Left lung (tissue), 10 donors: ENCODE data around the gene SLC14A1. TPM values are rescaled to one million over a fixed set of nuclear protein-coding genes. Genes with fewer than 3 reads are reported as not detected.

Experiments
- ATAC-seq: fragments of 200-7000 bp; cut with Tn5 transposase; one replicate; pipeline ENCODE4 v1.9.1; 2020; ENCODE audit warnings: moderate library complexity
- DNase-seq, 4 donors: peaks; one replicate each; pipeline ENCODE4 v3.0.0-alpha.2; 2013 to 2020
- H3K27ac ChIP-seq, 2 donors: fragments of 200-600 bp; sonication (generic) in 1 of 2; one replicate each; pipeline versions ENCODE4 v1.5.0 to v1.8.0; 2020 to 2021
- H3K27me3 ChIP-seq, 2 donors: fragments of 200-600 bp; sonication (generic) in 1 of 2; one replicate each; pipeline versions ENCODE4 v1.5.0 to v1.8.0; 2020 to 2021
- H3K36me3 ChIP-seq, 2 donors: fragments of 200-600 bp; sonication (generic) in 1 of 2; one replicate each; pipeline versions ENCODE4 v1.5.0 to v1.8.0; 2020 to 2021
- H3K4me1 ChIP-seq, 2 donors: fragments of 200-600 bp; one replicate each; pipeline ENCODE4 v1.8.0; 2021
- H3K4me3 ChIP-seq, 2 donors: fragments of 200-600 bp; sonication (generic) in 1 of 2; one replicate each; pipeline versions ENCODE4 v1.5.0 to v1.8.0; 2020 to 2021; ENCODE audit warnings: mild to moderate bottlenecking in 1 of 2
- H3K9me3 ChIP-seq, 2 donors: fragments of 200-600 bp; sonication (generic) in 1 of 2; one replicate each; pipeline versions ENCODE4 v1.5.0 to v1.8.0; 2020 to 2021
- intact Hi-C, 2 donors: fragments of 100-400 bp; cut with DNase I; formaldehyde crosslinking; loops; one replicate each; pipeline versions ENCODE4 v1.11.2 to v1.14.2; 2022
- polyA plus RNA-seq, 6 donors: library from polyadenylated mRNA; unstranded; fragments of 120-200 nt; gene quantifications; one replicate each; pipeline ENCODE4 v1.2.1, GENCODE V29; 2013; ENCODE audit not compliant: insufficient read length in 6 of 6
- total RNA-seq, 2 donors: library from RNA; stranded (reverse); fragmentation: NEBNext Ultra II Directional; extraction: Animal tissue kit (Norgen Biotek cat#: 25700); gene quantifications; one replicate each; pipeline ENCODE4 v1.2.1, GENCODE V29; 2021
- TF ChIP-seq, protein P1 (sequence below), 2 donors: fragments of 200-600 bp; sonication (generic) in 1 of 2; IDR thresholded peaks; one replicate each; pipeline versions ENCODE4 v1.5.0 to v1.8.0; 2021; ENCODE audit warnings: antibody characterized with exemption in 2 of 2
- donor health status: DM: no; HTN: yes; CAD: no.
- donor health status: DM: no; HTN: no; CAD: no.

Gene SLC14A1
- total and polyA plus RNA-seq, 8 donors: 0.86 to 3.1 (median 1.6) TPM

DNA sequence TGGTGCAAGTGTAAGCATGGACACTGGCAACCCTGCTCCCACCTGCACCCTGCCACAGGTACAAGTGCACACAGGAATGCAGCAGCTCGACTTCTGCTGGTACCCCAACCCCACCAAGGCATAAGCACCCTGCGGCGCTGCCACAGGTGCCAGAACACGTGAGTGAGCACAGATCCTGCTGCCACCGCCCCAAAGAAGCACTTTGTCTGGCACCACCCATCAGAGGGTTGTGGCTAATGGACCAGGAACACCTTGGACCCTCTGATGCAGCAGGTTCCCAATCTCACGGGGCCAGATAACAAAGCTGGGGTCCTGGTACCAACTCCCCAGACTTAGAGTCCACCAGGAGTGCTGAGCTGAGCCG lies 32.2 kb upstream of the SLC14A1 start:
- intact Hi-C loops: no loop called here

DNA sequence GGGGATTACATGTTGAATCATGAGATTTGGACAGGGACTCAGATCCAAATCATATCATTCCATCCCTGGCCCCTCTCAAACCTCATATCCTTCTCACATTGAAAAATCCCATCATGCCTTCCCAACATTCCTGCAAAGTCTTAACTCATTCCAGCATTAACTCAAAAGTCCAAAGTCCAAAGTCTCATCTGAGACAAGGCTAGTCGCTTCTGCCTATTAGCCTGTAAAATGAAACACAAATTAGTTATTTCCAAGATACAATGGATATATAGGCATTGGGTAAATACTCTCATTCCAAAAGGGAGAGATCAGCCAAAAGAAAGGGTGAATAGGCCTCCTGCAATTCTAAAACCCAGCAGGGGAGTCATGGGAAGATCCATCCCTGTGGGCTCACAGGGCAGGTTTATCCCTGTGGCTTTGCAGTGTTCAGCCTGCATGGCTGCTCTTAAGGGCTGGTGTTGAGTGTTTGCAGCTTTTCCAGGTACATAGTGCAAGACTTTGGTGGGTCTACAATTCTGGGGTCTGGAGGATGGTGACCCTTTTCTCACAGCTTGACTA lies 21.2 kb upstream of the SLC14A1 start:
- TF ChIP-seq, protein P1, sequence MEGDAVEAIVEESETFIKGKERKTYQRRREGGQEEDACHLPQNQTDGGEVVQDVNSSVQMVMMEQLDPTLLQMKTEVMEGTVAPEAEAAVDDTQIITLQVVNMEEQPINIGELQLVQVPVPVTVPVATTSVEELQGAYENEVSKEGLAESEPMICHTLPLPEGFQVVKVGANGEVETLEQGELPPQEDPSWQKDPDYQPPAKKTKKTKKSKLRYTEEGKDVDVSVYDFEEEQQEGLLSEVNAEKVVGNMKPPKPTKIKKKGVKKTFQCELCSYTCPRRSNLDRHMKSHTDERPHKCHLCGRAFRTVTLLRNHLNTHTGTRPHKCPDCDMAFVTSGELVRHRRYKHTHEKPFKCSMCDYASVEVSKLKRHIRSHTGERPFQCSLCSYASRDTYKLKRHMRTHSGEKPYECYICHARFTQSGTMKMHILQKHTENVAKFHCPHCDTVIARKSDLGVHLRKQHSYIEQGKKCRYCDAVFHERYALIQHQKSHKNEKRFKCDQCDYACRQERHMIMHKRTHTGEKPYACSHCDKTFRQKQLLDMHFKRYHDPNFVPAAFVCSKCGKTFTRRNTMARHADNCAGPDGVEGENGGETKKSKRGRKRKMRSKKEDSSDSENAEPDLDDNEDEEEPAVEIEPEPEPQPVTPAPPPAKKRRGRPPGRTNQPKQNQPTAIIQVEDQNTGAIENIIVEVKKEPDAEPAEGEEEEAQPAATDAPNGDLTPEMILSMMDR (IDR thresholded peaks at IDR 0.05): no peak
- Histone ChIP-seq H3K4me1 (no peaks in the 10 kb centered on the region), H3K27ac (no peak overlapping the region), H3K27me3 (no peaks in the 10 kb centered on the region), H3K36me3 (no peaks in the 10 kb centered on the region), H3K9me3 (peaks cover 0 to 19% of the 10 kb centered on the region in 2 donors), H3K4me3 (no peak overlapping the region)
- intact Hi-C loops: no loop called here
- DNase-seq: no peak
- no peak for ATAC-seq

More for the DNA sequence above, 32.2 kb upstream of the SLC14A1 start:
- peak in 1 of 4 donors; percentile 41 for DNase-seq
- Histone ChIP-seq H3K9me3 (no peaks in the 10 kb centered on the region), H3K4me3 (no peak overlapping the region), H3K36me3 (no peaks in the 10 kb centered on the region), H3K4me1 (peaks cover 0 to 17% of the 10 kb centered on the region in 2 donors), H3K27ac (no peak overlapping the region), H3K27me3 (no peaks in the 10 kb centered on the region)
- TF ChIP-seq, protein P1 (IDR thresholded peaks at IDR 0.05): no peak
- ATAC-seq: no peak

DNA sequence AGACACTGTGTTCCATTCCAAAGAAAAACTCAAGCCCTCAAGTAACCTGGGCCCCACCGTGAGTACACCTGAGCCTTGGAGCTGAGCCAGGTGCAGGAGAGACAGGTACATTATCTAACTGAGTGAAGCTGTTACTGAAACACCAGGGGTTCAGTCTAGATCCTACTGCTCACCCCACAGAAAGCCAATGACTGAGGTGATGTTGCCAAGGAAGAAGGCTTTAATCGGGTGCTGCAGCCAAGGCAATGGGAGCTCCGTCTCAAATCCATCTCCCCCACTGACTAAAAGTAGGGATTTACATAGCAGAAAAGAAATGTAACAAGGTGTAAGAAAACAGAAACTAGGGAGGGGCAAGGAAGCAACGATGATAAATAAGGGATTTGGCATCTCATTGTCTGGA lies 15.2 kb upstream of the SLC14A1 start:
- DNase-seq (no peak), ATAC-seq (no peak)
- peaks cover 0 to 24% of the 10 kb centered on the region in 2 donors for H3K9me3 ChIP-seq
- no peaks in the 10 kb centered on the region for H3K36me3 ChIP-seq
- no peaks in the 10 kb centered on the region for H3K4me1 ChIP-seq
- intact Hi-C loops: no loop called here
- H3K27me3 ChIP-seq: no peaks in the 10 kb centered on the region
- TF ChIP-seq, protein P1 (IDR thresholded peaks at IDR 0.05): no peak
- no peak overlapping the region for H3K4me3 ChIP-seq
- H3K27ac ChIP-seq: no peak overlapping the region

DNA sequence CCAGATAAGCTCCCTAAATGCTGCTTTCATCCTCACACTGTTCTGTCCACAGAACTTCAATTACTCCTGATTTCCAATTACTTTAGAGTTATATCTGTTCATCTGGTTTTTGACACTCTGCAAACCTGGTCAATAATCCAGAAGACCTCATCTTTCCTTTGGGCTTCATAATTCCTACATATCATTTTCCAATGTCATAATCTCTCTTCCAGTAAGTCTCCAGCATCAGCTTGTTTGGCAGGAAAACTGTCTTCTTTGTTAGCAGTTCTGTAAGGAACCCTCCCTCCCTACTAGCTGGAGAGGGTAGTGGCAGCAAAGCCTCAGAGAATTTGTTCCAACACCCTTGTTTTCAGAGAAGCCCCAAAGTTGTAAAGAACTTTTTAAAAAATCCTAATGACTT lies 11.9 kb upstream of the SLC14A1 start:
- H3K27ac ChIP-seq: no peak overlapping the region
- H3K4me1 ChIP-seq: no peaks in the 10 kb centered on the region
- no peaks in the 10 kb centered on the region for H3K36me3 ChIP-seq
- no peak overlapping the region for H3K4me3 ChIP-seq
- H3K27me3 ChIP-seq: no peaks in the 10 kb centered on the region
- TF ChIP-seq, protein P1 (IDR thresholded peaks at IDR 0.05): no peak
- no peak for ATAC-seq
- DNase-seq: no peak
- intact Hi-C loops: no loop called here
- peaks cover 0 to 18% of the 10 kb centered on the region in 2 donors for H3K9me3 ChIP-seq

DNA sequence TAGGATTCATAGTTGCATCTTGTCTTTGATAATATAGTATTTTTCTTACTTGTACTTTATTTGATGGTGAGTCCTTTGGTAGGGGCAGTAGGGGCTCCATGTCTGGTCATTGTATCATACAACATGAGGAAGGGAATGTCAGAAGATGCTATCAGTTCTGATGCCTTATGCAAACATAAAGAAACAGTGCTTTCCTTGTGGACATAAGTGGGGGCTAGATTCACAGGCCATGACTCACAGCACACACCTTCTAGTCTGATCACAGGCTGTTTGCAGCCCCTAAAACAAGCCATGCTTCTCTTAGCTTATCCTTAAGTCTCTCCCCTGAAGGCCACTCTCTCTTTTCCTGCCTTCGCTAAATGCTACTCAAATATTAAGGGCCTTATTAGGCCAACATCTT lies 10.7 kb upstream of the SLC14A1 start:
- H3K4me3 ChIP-seq: no peak overlapping the region
- no peak for ATAC-seq
- intact Hi-C loops: no loop called here

More for the DNA sequence above, 10.7 kb upstream of the SLC14A1 start:
- no peaks in the 10 kb centered on the region for H3K36me3 ChIP-seq
- no peak overlapping the region for H3K27ac ChIP-seq
- H3K27me3 ChIP-seq: no peaks in the 10 kb centered on the region
- TF ChIP-seq, protein P1 (IDR thresholded peaks at IDR 0.05): no peak
- DNase-seq: no peak
- no peaks in the 10 kb centered on the region for H3K4me1 ChIP-seq
- H3K9me3 ChIP-seq: peaks cover 0 to 17% of the 10 kb centered on the region in 2 donors
